ENCODE data around the gene GPHB5. TPM values are rescaled to one million over a fixed set of nuclear protein-coding genes. Genes with fewer than 3 reads are reported as not detected.

The GPHB5 gene
- total RNA-seq, 1 experiment from 2014 or later, result not detected

- no peak overlapping the region for H3K27ac ChIP-seq (ENCODE audit: low read depth, low read length, poor library complexity, severe bottlenecking)
- no peaks in the 10 kb centered on the region for H3K4me1 ChIP-seq (ENCODE audit: insufficient read depth, low read length, poor library complexity, severe bottlenecking)
- ChIA-PET POLR2A (ENCODE audit: low non-redundant PET) (no interaction called here), CTCF (no interaction called here)
- no peaks in the 10 kb centered on the region for H3K27me3 ChIP-seq (replicated peaks; ENCODE audit: insufficient read depth, low read depth, low read length, poor library complexity)
- BruUV-seq (replicated peaks), result no TSS peak
- TF ChIP-seq CTCF (conservative IDR thresholded peaks at IDR 0.05; ENCODE audit: low read depth, low read length) (no peak), EZH2 (IDR thresholded peaks at IDR 0.05; ENCODE audit: borderline replicate concordance, low read depth, low read length, poor library complexity, severe bottlenecking) (no peak)
- no peak overlapping the region for H3K4me3 ChIP-seq (ENCODE audit: low read depth, low read length, poor library complexity, severe bottlenecking)
- no peaks in the 10 kb centered on the region for H3K9me3 ChIP-seq (ENCODE audit: low read depth, low read length, poor library complexity, severe bottlenecking)
- intact Hi-C loops (cut with micrococcal nuclease; ENCODE audit: unreplicated experiment), result no loop called here
- H3K36me3 ChIP-seq (ENCODE audit: insufficient read depth, low read length, poor library complexity, severe bottlenecking), result no peaks in the 10 kb centered on the region
- no peak for DNase-seq (ENCODE audit: low spot score)
These were observed 27.8 kb downstream of the GPHB5 start for GRCh38 chr14:63290741-63291430.

GRCh38 chr14:63288853-63289252 is 29.9 kb downstream of the GPHB5 start:
- no TSS peak for BruUV-seq (replicated peaks)
- H3K27me3 ChIP-seq (replicated peaks; ENCODE audit: insufficient read depth, low read depth, low read length, poor library complexity), result no peaks in the 10 kb centered on the region
- peaks cover 20% of the 10 kb centered on the region for H3K4me1 ChIP-seq (ENCODE audit: insufficient read depth, low read length, poor library complexity, severe bottlenecking)
- TF ChIP-seq CTCF (conservative IDR thresholded peaks at IDR 0.05; ENCODE audit: low read depth, low read length), result no peak
- TF ChIP-seq EZH2 (IDR thresholded peaks at IDR 0.05; ENCODE audit: borderline replicate concordance, low read depth, low read length, poor library complexity, severe bottlenecking), result no peak
- H3K4me3 ChIP-seq (ENCODE audit: low read depth, low read length, poor library complexity, severe bottlenecking), result no peak overlapping the region
- ChIA-PET POLR2A (ENCODE audit: low non-redundant PET) (no interaction called here), CTCF (no interaction called here)
- no peaks in the 10 kb centered on the region for H3K36me3 ChIP-seq (ENCODE audit: insufficient read depth, low read length, poor library complexity, severe bottlenecking)
- no peak for DNase-seq (ENCODE audit: low spot score)
- intact Hi-C loops (cut with micrococcal nuclease; ENCODE audit: unreplicated experiment), result no loop called here
- no peak overlapping the region for H3K27ac ChIP-seq (ENCODE audit: low read depth, low read length, poor library complexity, severe bottlenecking)
- no peaks in the 10 kb centered on the region for H3K9me3 ChIP-seq (ENCODE audit: low read depth, low read length, poor library complexity, severe bottlenecking)

GRCh38 chr14:63287666-63288483 is 30.9 kb downstream of the GPHB5 start:
- Histone ChIP-seq H3K4me1 (ENCODE audit: insufficient read depth, low read length, poor library complexity, severe bottlenecking) (peaks cover 22% of the 10 kb centered on the region), H3K27me3 (replicated peaks; ENCODE audit: insufficient read depth, low read depth, low read length, poor library complexity) (no peaks in the 10 kb centered on the region), H3K36me3 (ENCODE audit: insufficient read depth, low read length, poor library complexity, severe bottlenecking) (no peaks in the 10 kb centered on the region), H3K4me3 (ENCODE audit: low read depth, low read length, poor library complexity, severe bottlenecking) (no peak overlapping the region), H3K27ac (ENCODE audit: low read depth, low read length, poor library complexity, severe bottlenecking) (no peak overlapping the region), H3K9me3 (ENCODE audit: low read depth, low read length, poor library complexity, severe bottlenecking) (no peaks in the 10 kb centered on the region)
- DNase-seq (ENCODE audit: low spot score), result no peak
- no TSS peak for BruUV-seq (replicated peaks)
- POLR2A ChIA-PET (ENCODE audit: low non-redundant PET), result no interaction called here
- no peak for TF ChIP-seq CTCF (conservative IDR thresholded peaks at IDR 0.05; ENCODE audit: low read depth, low read length)
- no peak for TF ChIP-seq EZH2 (IDR thresholded peaks at IDR 0.05; ENCODE audit: borderline replicate concordance, low read depth, low read length, poor library complexity, severe bottlenecking)
- CTCF ChIA-PET, result no interaction called here
- intact Hi-C loops (cut with micrococcal nuclease; ENCODE audit: unreplicated experiment), result no loop called here
